Measurements from ENCODE around the gene INO80B. TPM values are rescaled to one million over a fixed set of nuclear protein-coding genes. Genes with fewer than 3 reads are reported as not detected.

Gene INO80B
- total RNA-seq, 1 donor from 2014 or later, result 40.5 TPM

DNA sequence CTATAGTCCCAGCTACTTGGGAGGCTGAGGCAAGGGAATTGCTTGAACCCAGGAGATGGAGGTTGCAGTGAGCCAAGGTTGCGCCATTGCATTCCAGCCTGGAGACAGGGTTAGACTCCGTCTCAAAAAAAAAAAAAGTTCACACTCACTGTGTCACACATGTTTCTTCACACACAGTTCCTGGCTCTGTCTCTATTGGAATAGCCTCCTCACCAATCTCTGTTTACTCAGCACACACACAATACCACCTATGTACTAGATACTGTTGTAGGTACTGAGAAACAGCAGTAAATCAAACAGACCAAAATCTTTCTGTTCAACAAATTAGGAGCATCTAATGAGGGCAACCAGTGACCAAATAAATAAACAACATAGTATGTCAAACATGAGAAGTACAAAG lies 31.3 kb downstream of the INO80B start:
- DNase-seq (ENCODE audit: extremely low spot score, unreplicated experiment), result no peak
- peaks cover 19% of the 10 kb centered on the region for H3K36me3 Mint-ChIP-seq
- H3K9me3 Mint-ChIP-seq, result no peaks in the 10 kb centered on the region
- TF ChIP-seq CTCF (conservative IDR thresholded peaks at IDR 0.05), result no peak
- peaks cover 10% of the 10 kb centered on the region for H3K4me1 Mint-ChIP-seq (ENCODE audit: unreplicated experiment)
- no peak overlapping the region for H3K27ac Mint-ChIP-seq
- no peak overlapping the region for H3K4me3 Mint-ChIP-seq
- H3K27me3 Mint-ChIP-seq, result no peaks in the 10 kb centered on the region

DNA sequence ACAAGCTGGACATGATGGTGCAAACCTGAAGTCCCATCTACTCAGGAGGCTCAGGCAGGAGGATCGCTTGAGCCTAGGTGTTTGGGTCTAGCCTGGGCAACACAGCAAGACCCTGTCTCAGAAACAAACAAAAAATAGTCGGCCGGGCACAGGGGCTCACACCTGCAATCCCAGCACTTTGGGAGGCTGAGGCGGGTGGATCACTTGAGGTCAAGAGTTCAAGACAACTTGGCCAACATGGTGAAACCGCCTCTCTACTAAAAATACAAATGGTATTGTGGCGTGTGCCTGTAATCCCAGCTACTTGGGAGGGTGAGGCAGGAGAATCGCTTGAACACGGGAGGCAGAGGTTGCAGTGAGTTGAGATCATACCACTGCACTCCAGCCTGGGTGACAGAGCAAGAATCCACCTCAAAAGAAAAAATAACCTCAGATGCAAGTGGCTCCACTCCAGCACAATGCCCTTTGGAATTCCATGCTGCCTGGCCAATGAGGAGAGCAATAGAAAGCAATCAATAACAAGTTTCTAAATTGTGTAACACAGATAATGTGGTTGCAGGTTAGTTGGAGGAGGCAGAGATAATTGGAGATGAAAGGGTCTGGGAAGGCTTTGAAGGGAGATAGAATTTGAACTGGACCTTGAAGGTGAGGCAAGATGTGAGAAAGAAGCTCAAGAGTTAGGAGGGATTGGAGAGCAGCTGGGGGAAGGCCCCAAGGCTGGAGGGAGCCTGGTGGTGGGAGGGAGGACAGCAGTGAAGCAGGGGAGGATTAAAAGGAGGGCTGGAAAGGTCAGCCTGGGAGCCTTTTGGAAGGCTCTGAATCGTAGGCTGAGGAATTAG lies 34.0 kb downstream of the INO80B start:
- no peak for DNase-seq (ENCODE audit: extremely low spot score, unreplicated experiment)
- H3K36me3 Mint-ChIP-seq, result peaks cover 13% of the 10 kb centered on the region
- no peaks in the 10 kb centered on the region for H3K27me3 Mint-ChIP-seq
- H3K4me1 Mint-ChIP-seq (ENCODE audit: unreplicated experiment), result no peaks in the 10 kb centered on the region
- H3K4me3 Mint-ChIP-seq, result peak overlapping the region; percentile 38
- peak overlapping the region; percentile 31 for H3K27ac Mint-ChIP-seq
- no peaks in the 10 kb centered on the region for H3K9me3 Mint-ChIP-seq
- TF ChIP-seq CTCF (conservative IDR thresholded peaks at IDR 0.05), result no peak

- TF ChIP-seq CTCF (conservative IDR thresholded peaks at IDR 0.05), result no peak
- Mint-ChIP-seq H3K27me3 (no peaks in the 10 kb centered on the region), H3K36me3 (peaks cover 13% of the 10 kb centered on the region)
Measured at GRCh38 chr2:74489906-74490305, 35.0 kb downstream of the INO80B start.

GRCh38 chr2:74491648-74492544 lies 37.0 kb downstream of the INO80B start:
- Mint-ChIP-seq H3K27ac (no peak overlapping the region), H3K27me3 (peaks cover 14% of the 10 kb centered on the region), H3K9me3 (no peaks in the 10 kb centered on the region), H3K4me1 (ENCODE audit: unreplicated experiment) (no peaks in the 10 kb centered on the region), H3K4me3 (no peak overlapping the region), H3K36me3 (peaks cover 18% of the 10 kb centered on the region)
- no peak for DNase-seq (ENCODE audit: extremely low spot score, unreplicated experiment)
- TF ChIP-seq CTCF (conservative IDR thresholded peaks at IDR 0.05), result no peak

More at GRCh38 chr2:74489906-74490305, 35.0 kb downstream of the INO80B start:
- Mint-ChIP-seq H3K9me3 (no peaks in the 10 kb centered on the region), H3K4me3 (no peak overlapping the region), H3K27ac (no peak overlapping the region), H3K4me1 (ENCODE audit: unreplicated experiment) (no peaks in the 10 kb centered on the region)
- DNase-seq (ENCODE audit: extremely low spot score, unreplicated experiment), result no peak

DNA sequence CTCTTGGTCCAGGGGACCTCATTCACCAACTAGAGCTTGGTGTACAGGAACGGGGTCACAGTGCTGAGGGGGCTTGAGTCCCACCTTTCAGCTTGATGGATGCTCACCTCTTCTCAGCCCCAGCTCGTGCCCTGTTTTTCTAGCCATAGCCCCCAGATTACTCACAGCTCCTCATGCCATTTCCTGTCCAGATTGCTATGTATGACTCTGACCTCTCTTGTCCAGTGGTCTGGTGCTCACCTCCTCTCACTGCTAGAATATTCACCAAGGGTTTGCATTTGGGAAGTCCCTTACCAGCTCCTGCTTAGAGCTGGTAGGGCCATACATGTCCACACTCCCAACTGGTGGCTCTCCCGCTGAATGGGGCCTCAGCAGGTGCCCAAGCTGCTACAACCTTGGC lies 38.7 kb downstream of the INO80B start:
- DNase-seq (ENCODE audit: extremely low spot score, unreplicated experiment), result no peak
- Mint-ChIP-seq H3K27ac (no peak overlapping the region), H3K4me3 (no peak overlapping the region), H3K27me3 (peaks cover 31% of the 10 kb centered on the region), H3K36me3 (peaks cover 18% of the 10 kb centered on the region), H3K4me1 (ENCODE audit: unreplicated experiment) (peaks cover 3% of the 10 kb centered on the region), H3K9me3 (no peaks in the 10 kb centered on the region)
- TF ChIP-seq CTCF (conservative IDR thresholded peaks at IDR 0.05), result no peak
